Mucosa of descending colon (tissue), 3 donors: ENCODE results near the gene ENTREP3. TPM values are rescaled to one million over a fixed set of nuclear protein-coding genes. Genes with fewer than 3 reads are reported as not detected.

ENCODE experiments used
- ATAC-seq: fragments of 200-7000 bp; cut with Tn5 transposase; one replicate; pipeline ENCODE4 v1.9.1; 2020; ENCODE audit warnings: mild to moderate bottlenecking, moderate library complexity
- DNase-seq, 3 donors: peaks; one replicate each; pipeline ENCODE4 v3.0.0-alpha.2; 2020
- H3K36me3 ChIP-seq: fragments of 200-600 bp; one replicate; pipeline ENCODE4 v1.8.0; 2021; ENCODE audit warnings: low read depth, mild to moderate bottlenecking
- H3K4me1 ChIP-seq: fragments of 200-600 bp; one replicate; pipeline ENCODE4 v1.8.0; 2021; ENCODE audit warnings: low read depth, mild to moderate bottlenecking
- H3K4me3 ChIP-seq: fragments of 200-600 bp; one replicate; pipeline ENCODE4 v1.8.0; 2021; ENCODE audit warnings: mild to moderate bottlenecking
- H3K9me3 ChIP-seq: fragments of 200-600 bp; one replicate; pipeline ENCODE4 v1.8.0; 2021; ENCODE audit warnings: mild to moderate bottlenecking
- CTCF ChIP-seq: fragments of 200-600 bp; IDR thresholded peaks from one replicate; pipeline ENCODE4 v1.8.0; 2022; ENCODE audit warnings: antibody characterized with exemption, mild to moderate bottlenecking
- intact Hi-C, 2 donors: fragments of 100-400 bp; cut with DNase I in 1 of 2; cut with micrococcal nuclease in 1 of 2; formaldehyde crosslinking; loops; one replicate each; pipeline versions ENCODE4 v1.11.0 to v1.11.1; 2022; cut with DNase I, micrococcal nuclease
- total RNA-seq, 3 donors: library from RNA; stranded (reverse); fragmentation: NEBNext Ultra II Directional in 2 of 3; extraction: Animal tissue kit (Norgen Biotek cat#: 25700) in 2 of 3; gene quantifications; one replicate each; pipeline versions ENCODE4 v1.2.1 to v1.2.4, GENCODE V29; 2021 to 2023
- donor health status: DM: no; HTN: no; CAD: no; lungs with moderate emphysema.
- donor health status: DM: no; HTN: no; CAD: no.
- donor health status: DM: no; HTN: yes; CAD: no.

Gene ENTREP3
- total RNA-seq, 3 donors from 2014 or later: 16.9 to 42.6 (median 20.4) TPM

GRCh38 chr1:155206891-155207805, 48.1 kb downstream of the ENTREP3 start:
- DNase-seq: peak; percentile 86 to 97 (median 93)
- Histone ChIP-seq H3K4me3 (no peak overlapping the region), H3K36me3 (no peaks in the 10 kb centered on the region), H3K9me3 (no peaks in the 10 kb centered on the region), H3K4me1 (peaks cover 20% of the 10 kb centered on the region)
- TF ChIP-seq CTCF: peak; percentile 61
- intact Hi-C loops: no loop called here
- peak; percentile 67 for ATAC-seq

- Histone ChIP-seq H3K36me3 (no peaks in the 10 kb centered on the region), H3K9me3 (no peaks in the 10 kb centered on the region), H3K4me3 (no peak overlapping the region), H3K4me1 (peaks cover 20% of the 10 kb centered on the region)
- TF ChIP-seq CTCF: no peak
- ATAC-seq: no peak
- intact Hi-C loops: no loop called here
- peak in 1 of 3 donors; percentile 31 for DNase-seq
Measured at GRCh38 chr1:155205969-155206593, 49.2 kb downstream of the ENTREP3 start.

- intact Hi-C loops: no loop called here
- Histone ChIP-seq H3K9me3 (no peaks in the 10 kb centered on the region), H3K4me1 (peaks cover 20% of the 10 kb centered on the region), H3K36me3 (no peaks in the 10 kb centered on the region), H3K4me3 (no peak overlapping the region)
- DNase-seq: peak in 1 of 3 donors; percentile 45
- ATAC-seq: no peak
- TF ChIP-seq CTCF: no peak
Measured at GRCh38 chr1:155205035-155205434, 50.2 kb downstream of the ENTREP3 start.

- no peaks in the 10 kb centered on the region for H3K9me3 ChIP-seq
- no peak for TF ChIP-seq CTCF
- DNase-seq: peak in 1 of 3 donors; percentile 49
- intact Hi-C loops: no loop called here
- H3K4me3 ChIP-seq: no peak overlapping the region
- peaks cover 15% of the 10 kb centered on the region for H3K4me1 ChIP-seq
- ATAC-seq: no peak
- no peaks in the 10 kb centered on the region for H3K36me3 ChIP-seq
Measured at GRCh38 chr1:155202731-155203515, 52.4 kb downstream of the ENTREP3 start.

- intact Hi-C loops: no loop called here
- peaks cover 8% of the 10 kb centered on the region for H3K4me1 ChIP-seq
- DNase-seq: peak in 1 of 3 donors; percentile 46
- no peak overlapping the region for H3K4me3 ChIP-seq
- no peak for ATAC-seq
- H3K9me3 ChIP-seq: no peaks in the 10 kb centered on the region
- TF ChIP-seq CTCF: no peak
- no peaks in the 10 kb centered on the region for H3K36me3 ChIP-seq
Measured at GRCh38 chr1:155202198-155202597, 53.1 kb downstream of the ENTREP3 start.
